DND-41 (cell line): ENCODE measurements around the gene GAS7.

Source experiments
- CTCF ChIP-seq: IDR thresholded peaks from 2 replicates; pipeline ENCODE4 v1.5.1; 2012; ENCODE audit warnings: borderline replicate concordance, low read length, moderate library complexity, mild to moderate bottlenecking; ENCODE audit not compliant: poor library complexity, severe bottlenecking; ENCODE audit errors: extremely low read depth
- EZH2 ChIP-seq: IDR thresholded peaks from 3 replicates; pipeline ENCODE4 v1.6.1; 2012; ENCODE audit warnings: borderline replicate concordance, low read depth, mild to moderate bottlenecking, moderate library complexity, low read length, inconsistent platforms; ENCODE audit not compliant: severe bottlenecking

GRCh38 chr17:10069301-10069700 lies 129.1 kb downstream of the GAS7 start:
- no peak for TF ChIP-seq CTCF
- no peak for TF ChIP-seq EZH2
